ENCODE results near the gene LMLN. TPM values are rescaled to one million over a fixed set of nuclear protein-coding genes. Genes with fewer than 3 reads are reported as not detected.
A peak's percentile ranks its signal among the peaks of the same experiment; 100 is the strongest.

The LMLN gene
- total and polyA plus RNA-seq, 4 donors = 2.4 to 17.2 (median 8.2) TPM

DNA sequence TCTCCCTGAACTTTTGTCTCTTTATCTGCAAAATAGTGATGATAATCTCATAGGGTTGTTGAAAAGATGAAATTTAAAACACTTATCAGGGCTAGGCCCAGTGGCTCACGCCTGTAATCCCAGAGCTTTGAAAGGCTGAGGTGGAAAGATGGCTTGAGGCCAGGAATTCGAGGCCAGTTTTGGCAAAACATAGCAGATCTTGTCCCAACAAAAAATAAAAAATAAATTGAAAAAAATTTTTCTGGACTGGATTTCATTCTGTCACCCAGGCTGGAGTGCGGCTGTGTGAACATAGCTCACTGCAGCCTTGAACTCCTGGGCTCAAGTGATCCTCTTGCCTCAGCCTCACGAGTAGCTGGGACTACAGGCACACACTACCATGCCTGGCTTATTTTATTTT lies 29.6 kb downstream of the LMLN start:
- TF ChIP-seq, protein P1, sequence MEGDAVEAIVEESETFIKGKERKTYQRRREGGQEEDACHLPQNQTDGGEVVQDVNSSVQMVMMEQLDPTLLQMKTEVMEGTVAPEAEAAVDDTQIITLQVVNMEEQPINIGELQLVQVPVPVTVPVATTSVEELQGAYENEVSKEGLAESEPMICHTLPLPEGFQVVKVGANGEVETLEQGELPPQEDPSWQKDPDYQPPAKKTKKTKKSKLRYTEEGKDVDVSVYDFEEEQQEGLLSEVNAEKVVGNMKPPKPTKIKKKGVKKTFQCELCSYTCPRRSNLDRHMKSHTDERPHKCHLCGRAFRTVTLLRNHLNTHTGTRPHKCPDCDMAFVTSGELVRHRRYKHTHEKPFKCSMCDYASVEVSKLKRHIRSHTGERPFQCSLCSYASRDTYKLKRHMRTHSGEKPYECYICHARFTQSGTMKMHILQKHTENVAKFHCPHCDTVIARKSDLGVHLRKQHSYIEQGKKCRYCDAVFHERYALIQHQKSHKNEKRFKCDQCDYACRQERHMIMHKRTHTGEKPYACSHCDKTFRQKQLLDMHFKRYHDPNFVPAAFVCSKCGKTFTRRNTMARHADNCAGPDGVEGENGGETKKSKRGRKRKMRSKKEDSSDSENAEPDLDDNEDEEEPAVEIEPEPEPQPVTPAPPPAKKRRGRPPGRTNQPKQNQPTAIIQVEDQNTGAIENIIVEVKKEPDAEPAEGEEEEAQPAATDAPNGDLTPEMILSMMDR (IDR thresholded peaks at IDR 0.05; ENCODE audit: control extremely low read depth, extremely low read depth) = no peak
- Histone ChIP-seq H3K9me3 (ENCODE audit: control insufficient read depth in 4 of 4, insufficient read depth in 3 of 4, low read length in 3 of 4) (no peaks in the 10 kb centered on the region), H3K4me3 (no peak overlapping the region), H3K27me3 (ENCODE audit: control insufficient read depth in 3 of 3, insufficient read depth in 3 of 3, low read length in 2 of 3) (no peaks in the 10 kb centered on the region), H3K9ac (ENCODE audit: insufficient read depth in 1 of 2, low read length in 2 of 2) (no peak overlapping the region), H3K4me1 (ENCODE audit: control insufficient read depth in 5 of 5, insufficient read depth in 5 of 5, low read length in 5 of 5) (no peaks in the 10 kb centered on the region), H3K27ac (ENCODE audit: low read depth in 1 of 2, low read length in 1 of 2) (no peak overlapping the region), H3K36me3 (ENCODE audit: control insufficient read depth in 4 of 4, insufficient read depth in 4 of 4, low read length in 4 of 4) (peaks cover 0 to 12% (median 9%) of the 10 kb centered on the region in 4 donors)
- ATAC-seq (ENCODE audit: insufficient read depth, low FRiP score) (no peak), DNase-seq (peak in 2 of 3 donors; percentile 2 to 9)
- WGBS, 2 donors = 82 to 86% methylated on average over 4 of the region's 4 CpGs

DNA sequence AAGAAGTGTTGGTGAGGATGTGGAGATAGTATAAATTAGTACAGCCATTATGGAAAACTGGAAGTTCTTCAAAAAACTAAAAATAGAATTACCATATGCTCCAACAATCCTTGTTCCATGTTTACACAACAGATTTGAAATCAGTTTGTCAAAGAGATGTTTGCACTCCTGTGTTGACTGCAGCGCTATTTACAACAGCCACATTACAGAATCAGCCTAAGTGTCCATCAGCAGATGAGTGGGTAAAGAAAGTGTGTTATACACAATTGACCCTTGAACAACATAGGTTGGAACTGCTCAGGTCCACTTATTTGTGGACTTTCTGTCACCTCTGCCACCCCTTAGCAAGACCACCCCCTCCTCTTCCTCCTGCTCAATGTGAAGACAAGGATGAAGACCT lies 34.7 kb downstream of the LMLN start:
- DNase-seq (peak in 1 of 3 donors; percentile 10), ATAC-seq (ENCODE audit: insufficient read depth, low FRiP score) (no peak)
- H3K4me1 ChIP-seq (ENCODE audit: control insufficient read depth in 5 of 5, insufficient read depth in 5 of 5, low read length in 5 of 5) = no peaks in the 10 kb centered on the region
- no peaks in the 10 kb centered on the region for H3K27me3 ChIP-seq (ENCODE audit: control insufficient read depth in 3 of 3, insufficient read depth in 3 of 3, low read length in 2 of 3)
- no peak overlapping the region for H3K9ac ChIP-seq (ENCODE audit: insufficient read depth in 1 of 2, low read length in 2 of 2)
- peaks cover 5 to 16% (median 9%) of the 10 kb centered on the region in 4 donors for H3K36me3 ChIP-seq (ENCODE audit: control insufficient read depth in 4 of 4, insufficient read depth in 4 of 4, low read length in 4 of 4)
- TF ChIP-seq, protein P1 (IDR thresholded peaks at IDR 0.05; ENCODE audit: control extremely low read depth, extremely low read depth) = no peak
- WGBS, 2 donors = 93 to 96% methylated on average over 1 of the region's 1 CpG
- no peak overlapping the region for H3K27ac ChIP-seq (ENCODE audit: low read depth in 1 of 2, low read length in 1 of 2)
- H3K9me3 ChIP-seq (ENCODE audit: control insufficient read depth in 4 of 4, insufficient read depth in 3 of 4, low read length in 3 of 4) = no peaks in the 10 kb centered on the region
- H3K4me3 ChIP-seq = no peak overlapping the region

DNA sequence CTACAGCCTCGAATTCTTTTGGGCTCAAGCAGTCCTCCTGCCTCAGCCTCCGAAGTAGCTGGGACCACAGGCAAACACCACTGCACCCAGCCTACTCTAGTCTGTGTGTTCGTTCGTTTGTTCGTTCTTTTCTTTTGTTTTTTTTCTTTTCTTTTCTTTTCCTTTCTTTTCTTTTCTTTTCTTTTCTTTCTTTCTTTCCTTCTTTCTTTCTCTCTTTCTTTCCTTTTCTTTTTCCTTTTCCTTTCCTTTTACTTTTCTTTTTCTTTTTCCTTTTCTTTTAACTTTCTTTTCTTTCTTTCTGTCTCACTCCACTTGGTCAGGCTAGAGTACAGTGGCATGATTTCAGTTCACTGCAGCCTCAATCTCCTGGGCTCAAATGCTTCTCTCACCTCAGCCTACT lies 36.8 kb downstream of the LMLN start:
- no peaks in the 10 kb centered on the region for H3K4me1 ChIP-seq (ENCODE audit: control insufficient read depth in 5 of 5, insufficient read depth in 5 of 5, low read length in 5 of 5)
- TF ChIP-seq, protein P1 (IDR thresholded peaks at IDR 0.05; ENCODE audit: control extremely low read depth, extremely low read depth) = no peak
- H3K27ac ChIP-seq (ENCODE audit: low read depth in 1 of 2, low read length in 1 of 2) = no peak overlapping the region
- H3K9me3 ChIP-seq (ENCODE audit: control insufficient read depth in 4 of 4, insufficient read depth in 3 of 4, low read length in 3 of 4) = no peaks in the 10 kb centered on the region
- H3K9ac ChIP-seq (ENCODE audit: insufficient read depth in 1 of 2, low read length in 2 of 2) = no peak overlapping the region
- H3K4me3 ChIP-seq = no peak overlapping the region
- H3K27me3 ChIP-seq (ENCODE audit: control insufficient read depth in 3 of 3, insufficient read depth in 3 of 3, low read length in 2 of 3) = no peaks in the 10 kb centered on the region
- ATAC-seq (ENCODE audit: insufficient read depth, low FRiP score) (no peak), DNase-seq (no peak)
- WGBS, 2 donors = 80 to 93% methylated on average over 5 of the region's 5 CpGs
- H3K36me3 ChIP-seq (ENCODE audit: control insufficient read depth in 4 of 4, insufficient read depth in 4 of 4, low read length in 4 of 4) = peaks cover 4 to 8% (median 4%) of the 10 kb centered on the region in 4 donors

DNA sequence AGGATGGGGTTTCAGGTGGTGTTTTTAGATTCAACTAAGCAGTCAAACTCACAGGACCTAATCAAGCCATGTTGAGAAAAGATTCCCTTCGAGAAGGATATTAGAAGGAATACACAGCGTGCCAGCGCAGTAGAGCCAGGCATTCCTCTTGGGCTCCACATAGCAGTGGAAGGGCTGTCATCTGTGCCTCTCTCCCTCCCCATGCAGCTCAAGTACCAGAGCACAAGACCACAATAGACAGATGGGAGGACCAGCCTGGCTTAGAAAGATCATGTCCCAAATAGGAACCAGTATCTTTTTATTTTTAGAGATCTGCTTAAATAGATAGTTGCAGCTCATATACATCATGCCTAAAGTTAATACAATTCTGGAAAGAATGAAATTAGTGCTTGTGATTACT lies 37.9 kb downstream of the LMLN start:
- ATAC-seq (ENCODE audit: insufficient read depth, low FRiP score) (no peak), DNase-seq (no peak)
- WGBS, 2 donors = 96 to 99% methylated on average over 3 of the region's 3 CpGs
- H3K27me3 ChIP-seq (ENCODE audit: control insufficient read depth in 3 of 3, insufficient read depth in 3 of 3, low read length in 2 of 3) = no peaks in the 10 kb centered on the region
- no peak overlapping the region for H3K9ac ChIP-seq (ENCODE audit: insufficient read depth in 1 of 2, low read length in 2 of 2)
- H3K9me3 ChIP-seq (ENCODE audit: control insufficient read depth in 4 of 4, insufficient read depth in 3 of 4, low read length in 3 of 4) = no peaks in the 10 kb centered on the region
- H3K4me1 ChIP-seq (ENCODE audit: control insufficient read depth in 5 of 5, insufficient read depth in 5 of 5, low read length in 5 of 5) = no peaks in the 10 kb centered on the region
- TF ChIP-seq, protein P1 (IDR thresholded peaks at IDR 0.05; ENCODE audit: control extremely low read depth, extremely low read depth) = no peak
- peaks cover 4 to 5% (median 4%) of the 10 kb centered on the region in 4 donors for H3K36me3 ChIP-seq (ENCODE audit: control insufficient read depth in 4 of 4, insufficient read depth in 4 of 4, low read length in 4 of 4)
- H3K4me3 ChIP-seq = no peak overlapping the region
- no peak overlapping the region for H3K27ac ChIP-seq (ENCODE audit: low read depth in 1 of 2, low read length in 1 of 2)

Data from lung (tissue), 12 donors.